Uterus (tissue), 2 donors: ENCODE measurements around the gene OR4D11.

Source experiments
- POLR2A ChIP-seq, 2 donors: fragments of 450-650 bp; IDR thresholded peaks; one replicate each; pipeline ENCODE4 v1.6.1; 2016; ENCODE audit warnings: antibody characterized with exemption in 2 of 2, mild to moderate bottlenecking in 1 of 2, moderate library complexity in 1 of 2
- TF ChIP-seq, protein P1 (sequence below), 4 experiments: fragments of 200-600 bp in 2 of 4; fragments of 450-650 bp in 2 of 4; sonication (generic) in 2 of 4; IDR thresholded peaks; one replicate each; pipeline ENCODE4 v1.5.1; 2016 to 2019; ENCODE audit warnings: antibody characterized with exemption in 4 of 4, mild to moderate bottlenecking in 2 of 4, moderate library complexity in 1 of 4

DNA sequence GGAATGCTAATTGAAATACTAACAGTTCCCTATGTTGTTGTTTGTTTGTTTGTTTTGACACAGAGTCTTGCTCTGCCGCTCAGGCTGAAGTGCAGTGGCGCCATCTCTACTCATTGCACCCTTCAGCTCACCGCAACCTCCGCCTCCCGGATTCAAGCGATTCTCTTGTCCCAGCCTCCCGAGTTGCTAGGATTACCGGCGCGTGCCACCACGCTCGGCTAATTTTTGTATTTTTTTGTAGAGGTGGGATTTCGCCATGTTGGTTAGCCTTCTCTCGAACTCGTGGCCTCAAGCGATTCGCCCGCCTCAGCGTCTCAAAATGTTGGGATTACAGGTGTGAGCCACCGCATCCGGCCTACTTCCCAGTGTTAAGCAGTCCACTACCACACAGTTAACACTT lies 49.9 kb downstream of the OR4D11 start:
- TF ChIP-seq, protein P1, sequence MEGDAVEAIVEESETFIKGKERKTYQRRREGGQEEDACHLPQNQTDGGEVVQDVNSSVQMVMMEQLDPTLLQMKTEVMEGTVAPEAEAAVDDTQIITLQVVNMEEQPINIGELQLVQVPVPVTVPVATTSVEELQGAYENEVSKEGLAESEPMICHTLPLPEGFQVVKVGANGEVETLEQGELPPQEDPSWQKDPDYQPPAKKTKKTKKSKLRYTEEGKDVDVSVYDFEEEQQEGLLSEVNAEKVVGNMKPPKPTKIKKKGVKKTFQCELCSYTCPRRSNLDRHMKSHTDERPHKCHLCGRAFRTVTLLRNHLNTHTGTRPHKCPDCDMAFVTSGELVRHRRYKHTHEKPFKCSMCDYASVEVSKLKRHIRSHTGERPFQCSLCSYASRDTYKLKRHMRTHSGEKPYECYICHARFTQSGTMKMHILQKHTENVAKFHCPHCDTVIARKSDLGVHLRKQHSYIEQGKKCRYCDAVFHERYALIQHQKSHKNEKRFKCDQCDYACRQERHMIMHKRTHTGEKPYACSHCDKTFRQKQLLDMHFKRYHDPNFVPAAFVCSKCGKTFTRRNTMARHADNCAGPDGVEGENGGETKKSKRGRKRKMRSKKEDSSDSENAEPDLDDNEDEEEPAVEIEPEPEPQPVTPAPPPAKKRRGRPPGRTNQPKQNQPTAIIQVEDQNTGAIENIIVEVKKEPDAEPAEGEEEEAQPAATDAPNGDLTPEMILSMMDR (IDR thresholded peaks at IDR 0.05) = no peak
- TF ChIP-seq POLR2A (IDR thresholded peaks at IDR 0.05) = no peak
